Measurements from ENCODE around the gene LRRC32.

Gene LRRC32

DNA sequence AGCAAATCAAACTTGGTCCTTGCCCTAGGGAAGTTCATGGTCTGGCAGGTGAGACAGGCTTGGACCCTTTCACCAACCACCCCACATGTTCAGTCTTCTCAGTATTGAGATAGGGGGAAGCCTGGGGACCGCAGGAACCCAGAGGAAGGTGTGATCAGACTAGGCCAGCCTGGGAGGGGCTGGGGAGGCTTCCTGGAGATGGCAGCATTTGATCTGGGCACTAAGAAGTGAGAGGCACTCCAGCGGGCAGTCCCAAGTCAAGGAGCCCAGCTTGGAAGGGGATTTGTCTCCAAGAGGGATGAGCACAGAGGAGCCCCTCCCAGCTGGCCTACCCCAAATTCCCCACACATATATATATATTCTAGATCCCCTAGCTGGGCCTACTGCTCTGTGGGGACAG, 5.4 kb downstream of the LRRC32 start:
- no peak for DNase-seq (ENCODE audit: low read depth in 2 of 2)
- no peak for TF ChIP-seq CTCF (IDR thresholded peaks at IDR 0.05; ENCODE audit: low read depth, low read length)
- H3K4me3 ChIP-seq (replicated peaks in 1 of 2; ENCODE audit: low read depth in 2 of 2, low read length in 2 of 2), result no peak overlapping the region

DNA sequence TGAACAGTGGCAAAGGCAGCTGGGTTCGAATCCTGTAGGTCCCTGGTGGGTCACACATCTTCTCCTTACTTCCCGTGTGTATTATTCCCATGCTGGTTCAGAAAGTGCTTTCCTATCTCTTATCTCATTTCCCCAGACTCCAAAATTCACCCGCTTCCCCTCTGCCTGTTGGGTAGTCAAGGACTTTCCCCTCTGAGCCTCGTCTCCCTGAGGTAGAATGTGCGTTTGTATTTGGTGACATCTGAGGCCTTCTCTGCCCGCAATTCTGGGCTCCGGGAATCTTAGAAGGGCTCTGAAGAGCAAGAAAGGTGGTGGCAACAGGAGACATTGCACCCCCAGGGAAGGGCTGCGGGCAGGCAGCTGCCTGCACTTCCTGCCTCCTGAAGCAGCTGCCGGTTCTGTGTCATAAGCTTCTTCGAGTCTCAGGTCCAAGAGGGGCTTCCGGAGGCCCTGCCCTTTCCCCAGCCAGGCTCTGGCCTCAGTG, 5.9 kb downstream of the LRRC32 start:
- H3K4me3 ChIP-seq (replicated peaks in 1 of 2; ENCODE audit: low read depth in 2 of 2, low read length in 2 of 2), result no peak overlapping the region
- TF ChIP-seq CTCF (IDR thresholded peaks at IDR 0.05; ENCODE audit: low read depth, low read length), result no peak
- DNase-seq (ENCODE audit: low read depth in 2 of 2), result no peak

- no peak overlapping the region for H3K4me3 ChIP-seq (replicated peaks in 1 of 2; ENCODE audit: low read depth in 2 of 2, low read length in 2 of 2)
- no peak for TF ChIP-seq CTCF (IDR thresholded peaks at IDR 0.05; ENCODE audit: low read depth, low read length)
- DNase-seq (ENCODE audit: low read depth in 2 of 2), result no peak
These were observed 6.6 kb downstream of the LRRC32 start for GRCh38 chr11:76663912-76664440.

- no peak for DNase-seq (ENCODE audit: low read depth in 2 of 2)
- no peak overlapping the region for H3K4me3 ChIP-seq (replicated peaks in 1 of 2; ENCODE audit: low read depth in 2 of 2, low read length in 2 of 2)
- no peak for TF ChIP-seq CTCF (IDR thresholded peaks at IDR 0.05; ENCODE audit: low read depth, low read length)
These were observed 7.1 kb downstream of the LRRC32 start for GRCh38 chr11:76663486-76663810.

DNA sequence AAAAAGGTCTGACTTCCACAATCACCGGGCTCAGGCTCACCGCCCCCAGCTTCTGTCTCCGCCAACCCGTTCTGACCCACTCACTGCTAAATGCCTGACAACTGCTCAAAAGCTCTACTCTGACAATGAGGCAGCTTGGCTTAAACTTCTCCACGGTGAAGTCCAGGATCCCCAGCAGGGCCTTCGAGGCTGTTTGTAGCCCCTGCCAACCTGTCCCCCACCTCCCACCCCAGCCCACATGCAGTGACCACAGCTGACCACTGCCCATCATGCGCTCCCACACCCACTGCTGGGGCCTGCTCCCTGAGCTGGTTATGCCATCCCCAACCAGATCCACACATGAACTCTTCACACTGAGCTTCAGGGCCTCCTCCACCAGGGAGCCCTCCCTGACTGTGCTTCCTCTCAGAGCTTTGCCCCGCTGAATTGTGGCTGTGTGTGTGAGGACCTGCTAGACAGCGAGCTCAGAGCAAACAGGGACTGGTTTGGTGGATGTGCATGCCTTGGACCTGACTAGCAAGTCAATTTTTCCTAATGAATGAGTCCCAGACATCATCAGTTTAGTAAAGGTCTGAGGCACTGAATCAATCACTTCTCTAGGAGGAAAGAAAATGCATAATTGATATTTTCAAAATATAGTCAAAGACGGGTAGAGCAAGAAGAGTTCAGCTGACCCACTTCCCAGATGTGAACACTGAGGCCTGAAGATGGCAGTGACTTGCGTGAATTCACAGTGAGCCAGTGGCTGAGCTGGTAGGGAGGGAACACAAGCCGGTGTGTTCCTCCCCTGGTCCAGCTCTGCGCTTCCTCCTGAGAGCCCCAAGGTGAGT, 7.7 kb downstream of the LRRC32 start:
- no peak overlapping the region for H3K4me3 ChIP-seq (replicated peaks in 1 of 2; ENCODE audit: low read depth in 2 of 2, low read length in 2 of 2)
- DNase-seq (ENCODE audit: low read depth in 2 of 2), result no peak
- no peak for TF ChIP-seq CTCF (IDR thresholded peaks at IDR 0.05; ENCODE audit: low read depth, low read length)

DNA sequence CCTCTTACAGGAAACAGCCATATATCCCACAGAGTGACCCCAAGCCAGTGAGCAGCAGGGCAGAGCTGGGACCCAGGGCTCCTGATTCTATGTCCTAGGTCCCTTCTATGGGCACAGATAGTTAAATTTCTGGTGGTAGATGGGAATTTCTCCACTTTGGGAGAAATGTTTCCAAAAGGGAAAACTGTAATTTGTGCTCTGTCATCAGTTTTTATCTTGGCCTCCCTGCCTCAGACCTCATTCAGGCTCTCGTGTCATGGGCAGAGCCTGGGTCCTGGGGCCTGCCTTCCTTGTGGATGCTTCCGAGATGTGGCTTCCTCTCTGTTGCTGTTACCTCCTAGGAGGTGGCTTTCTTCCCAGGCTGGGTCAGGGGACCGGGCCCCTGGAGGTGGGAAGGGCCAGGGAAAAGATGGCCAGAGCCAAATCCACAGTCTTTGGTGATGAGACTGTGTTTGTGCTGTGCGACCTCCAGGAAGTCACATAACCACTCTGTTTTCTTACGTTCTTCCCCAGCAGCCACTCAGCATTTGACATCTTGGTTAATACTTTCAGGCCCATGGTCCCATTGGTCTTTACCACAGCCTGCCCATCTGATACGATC, 8.6 kb downstream of the LRRC32 start:
- no peak for TF ChIP-seq CTCF (IDR thresholded peaks at IDR 0.05; ENCODE audit: low read depth, low read length)
- H3K4me3 ChIP-seq (replicated peaks in 1 of 2; ENCODE audit: low read depth in 2 of 2, low read length in 2 of 2), result no peak overlapping the region
- DNase-seq (ENCODE audit: low read depth in 2 of 2), result peak in 1 of 2 donors; percentile 23

All from cardiac fibroblast (primary cell).